Activated CD8-positive, alpha-beta memory T cell treated with anti-CD3 and anti-CD28 coated beads for 4 hours (primary cell): ENCODE data around the gene DENND2D.

ENCODE experiments used
- DNase-seq, 2 donors: peaks; one replicate each; pipeline ENCODE4 v3.0.0-alpha.2; 2020; ENCODE audit warnings: low read depth in 2 of 2

The DENND2D gene, protein sequence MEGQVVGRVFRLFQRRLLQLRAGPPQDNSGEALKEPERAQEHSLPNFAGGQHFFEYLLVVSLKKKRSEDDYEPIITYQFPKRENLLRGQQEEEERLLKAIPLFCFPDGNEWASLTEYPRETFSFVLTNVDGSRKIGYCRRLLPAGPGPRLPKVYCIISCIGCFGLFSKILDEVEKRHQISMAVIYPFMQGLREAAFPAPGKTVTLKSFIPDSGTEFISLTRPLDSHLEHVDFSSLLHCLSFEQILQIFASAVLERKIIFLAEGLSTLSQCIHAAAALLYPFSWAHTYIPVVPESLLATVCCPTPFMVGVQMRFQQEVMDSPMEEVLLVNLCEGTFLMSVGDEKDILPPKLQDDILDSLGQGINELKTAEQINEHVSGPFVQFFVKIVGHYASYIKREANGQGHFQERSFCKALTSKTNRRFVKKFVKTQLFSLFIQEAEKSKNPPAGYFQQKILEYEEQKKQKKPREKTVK

DNA sequence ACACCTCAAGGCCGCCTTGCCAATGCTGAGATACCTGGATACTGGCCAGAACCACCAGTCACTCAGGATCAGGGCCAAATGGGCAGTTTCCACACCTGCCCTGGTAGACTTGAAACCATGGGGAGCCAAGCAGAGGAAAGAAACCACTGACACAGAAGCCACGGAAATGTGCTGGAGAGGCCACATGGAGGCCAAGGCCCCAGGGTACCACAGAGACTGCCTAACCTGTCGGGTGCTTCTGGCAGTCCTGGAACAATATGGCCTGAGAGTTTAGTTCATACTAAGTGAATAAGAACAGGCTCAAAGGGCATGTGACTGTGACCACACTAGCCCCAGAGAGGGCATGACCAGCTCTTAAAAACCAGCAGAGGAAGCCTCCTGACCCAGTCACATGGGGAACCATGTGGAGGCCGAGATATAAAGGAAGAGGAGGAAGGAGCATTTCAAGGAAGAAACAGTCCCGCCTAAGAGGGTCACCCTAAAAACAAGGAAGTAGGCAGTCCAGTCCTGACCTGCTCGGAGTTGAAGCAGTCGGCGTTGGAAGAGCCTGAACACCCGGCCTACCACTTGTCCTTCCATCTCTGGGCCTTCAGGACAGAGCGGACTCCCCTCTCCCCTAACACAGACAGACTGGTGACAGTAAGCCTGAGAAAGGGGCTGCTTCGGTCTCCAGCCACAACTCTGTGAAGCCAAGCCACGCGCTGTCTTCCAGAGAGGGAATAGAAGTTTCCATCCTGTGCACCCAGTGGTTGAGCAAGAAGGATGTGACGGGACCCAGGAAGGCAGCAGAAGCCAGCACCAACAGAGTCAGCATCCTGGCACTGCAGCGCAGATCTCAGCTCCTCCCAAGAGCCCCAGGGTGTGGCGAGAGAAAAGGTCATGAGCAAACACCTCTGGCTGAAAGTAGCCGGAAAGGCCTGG, at the start of gene DENND2D:
DENND2D (minus strand) TSS at position 766 of the 921 bp plus-strand sequence; CDS start at position 579, 187 bp downstream.
- no peak for DNase-seq

DNA sequence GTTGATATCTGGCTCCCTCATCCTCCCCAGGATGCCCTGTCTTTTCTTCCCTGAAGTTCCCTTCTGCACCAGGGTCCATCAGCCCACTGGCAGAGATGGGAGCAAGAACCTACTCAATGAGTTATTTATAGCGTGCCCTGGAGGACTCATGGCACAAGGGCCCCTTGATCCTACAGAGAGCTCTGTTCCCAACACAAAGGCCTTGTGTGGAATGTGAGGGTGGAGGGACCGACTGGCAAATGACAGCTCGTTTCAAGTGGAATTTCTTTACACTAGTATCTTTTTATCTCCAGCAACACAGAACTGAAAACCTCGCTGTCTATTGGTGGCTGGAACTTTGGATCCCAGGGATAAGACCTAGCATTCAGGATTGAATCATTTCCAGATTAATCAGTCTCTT, 49.5 kb upstream of the DENND2D start:
- no peak for DNase-seq

DNA sequence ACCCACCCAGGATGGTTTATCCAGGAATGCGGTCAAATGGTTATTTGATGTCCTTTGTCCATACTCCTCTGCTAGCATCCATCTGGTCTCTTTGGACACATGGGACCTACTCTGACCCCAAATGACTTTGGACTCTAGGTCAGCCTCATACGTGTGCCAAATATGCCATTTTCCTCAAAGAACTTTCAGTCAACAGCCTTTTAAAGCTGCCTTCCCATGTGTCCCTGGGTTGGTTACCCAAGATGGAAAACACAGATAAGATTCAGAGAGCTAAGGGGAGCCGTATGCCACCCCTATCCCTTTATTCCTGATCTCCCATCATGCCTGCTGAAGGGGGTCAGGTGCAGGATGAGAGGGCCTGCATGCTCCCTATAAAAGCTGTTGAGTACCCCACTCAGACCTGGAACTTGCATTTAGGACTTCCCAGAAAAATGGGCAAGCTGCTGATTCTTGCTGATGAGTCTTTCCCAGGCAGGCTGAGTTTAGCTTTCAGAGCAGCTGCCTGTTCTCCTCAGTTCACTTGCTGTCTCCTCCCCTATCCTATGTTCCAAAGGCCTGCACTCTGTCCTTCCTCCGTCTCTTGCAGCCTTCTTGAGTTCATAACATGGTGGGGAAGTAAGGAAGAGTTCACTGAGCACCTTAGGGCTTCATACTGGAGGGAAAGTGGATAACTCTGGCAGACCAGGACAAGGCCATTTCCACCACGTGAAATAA, 46.8 kb upstream of the DENND2D start:
- no peak for DNase-seq

DNA sequence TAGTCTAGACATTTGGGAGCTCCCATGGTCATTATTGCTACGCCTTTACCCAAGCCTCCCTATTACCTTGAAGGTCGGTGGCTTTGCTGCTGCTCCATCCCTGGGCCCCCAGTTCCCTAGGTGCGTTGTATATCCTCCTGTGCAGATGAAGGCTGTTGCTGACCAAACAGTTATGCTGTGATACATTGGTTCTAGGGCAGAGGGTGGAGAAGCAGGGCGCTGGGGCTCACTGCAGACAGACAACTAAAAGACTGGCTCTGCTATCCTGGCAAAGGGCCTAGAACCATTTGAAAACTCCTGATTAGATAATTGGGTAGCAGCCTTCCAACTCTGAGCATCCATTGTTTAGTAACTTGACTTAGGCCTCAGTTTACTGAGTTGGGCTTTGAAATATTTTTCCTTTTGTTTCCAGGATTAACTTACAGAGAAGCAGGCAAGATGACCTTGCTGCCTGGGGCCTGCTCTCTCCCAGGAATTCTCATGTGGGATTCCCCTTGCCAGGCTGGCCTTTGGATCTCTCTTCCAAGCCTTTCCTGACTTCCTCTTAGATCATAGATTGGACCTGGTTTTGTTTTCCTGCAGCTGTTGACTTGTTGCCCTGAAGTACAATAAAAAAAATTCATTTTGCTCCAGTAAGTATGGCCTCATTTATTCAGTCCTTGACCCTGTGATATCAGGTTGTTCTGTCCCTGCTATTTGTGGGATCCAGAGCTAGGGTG, 42.5 kb upstream of the DENND2D start:
- DNase-seq, result no peak

DNA sequence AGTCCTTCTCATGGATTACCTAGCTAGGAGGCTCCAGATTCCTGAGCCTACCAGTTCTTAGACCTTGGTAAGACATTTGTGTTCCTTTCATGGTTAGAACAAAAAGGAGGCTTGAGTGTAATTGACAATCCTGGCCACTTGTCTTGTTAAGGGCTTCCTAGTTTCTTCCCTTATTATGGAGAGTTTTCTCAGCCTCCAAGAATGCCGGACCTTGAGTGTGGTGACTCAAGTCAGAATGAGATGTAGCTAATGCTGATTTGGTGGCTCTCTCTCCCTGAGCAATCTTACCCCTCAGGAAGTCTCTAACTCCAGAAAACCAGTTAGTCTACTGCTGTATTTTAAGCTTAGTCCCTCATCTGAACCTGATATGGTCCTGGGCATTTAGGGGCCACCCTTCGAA, 41.4 kb upstream of the DENND2D start:
- no peak for DNase-seq

DNA sequence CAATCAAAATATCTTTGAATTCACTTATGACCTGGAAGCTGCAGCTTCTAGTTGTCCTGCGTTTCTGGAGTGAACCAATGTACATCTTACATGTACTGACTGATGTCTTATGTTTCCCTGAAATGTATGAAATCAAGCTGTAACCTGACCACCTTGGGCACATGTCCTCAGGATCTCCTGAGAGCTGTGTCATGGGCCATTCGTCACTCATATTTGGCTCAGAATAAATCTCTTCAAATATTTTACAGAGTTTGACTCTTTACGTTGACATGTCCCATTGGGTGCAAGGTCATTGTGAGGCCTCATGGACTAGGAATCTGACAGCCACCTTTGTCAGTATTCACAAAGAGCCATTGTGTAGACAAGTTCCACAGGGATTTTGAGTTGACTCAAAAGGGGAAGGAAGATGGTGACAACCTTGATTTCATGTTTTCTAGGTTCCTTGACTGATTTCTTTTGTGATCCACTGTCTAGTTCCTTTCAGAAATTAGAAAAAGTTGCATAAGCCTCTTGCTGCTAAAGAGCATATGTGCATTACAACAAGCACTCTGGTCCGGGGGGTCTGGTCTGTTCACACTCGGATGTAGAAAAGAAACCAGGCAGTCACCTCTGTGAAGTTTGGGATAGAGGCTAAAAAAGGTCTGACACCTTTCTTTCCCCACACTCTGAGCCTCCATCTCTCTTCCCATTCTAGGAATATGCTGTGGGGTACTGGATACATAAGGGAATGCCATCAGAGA, 37.8 kb upstream of the DENND2D start:
- DNase-seq, result no peak

DNA sequence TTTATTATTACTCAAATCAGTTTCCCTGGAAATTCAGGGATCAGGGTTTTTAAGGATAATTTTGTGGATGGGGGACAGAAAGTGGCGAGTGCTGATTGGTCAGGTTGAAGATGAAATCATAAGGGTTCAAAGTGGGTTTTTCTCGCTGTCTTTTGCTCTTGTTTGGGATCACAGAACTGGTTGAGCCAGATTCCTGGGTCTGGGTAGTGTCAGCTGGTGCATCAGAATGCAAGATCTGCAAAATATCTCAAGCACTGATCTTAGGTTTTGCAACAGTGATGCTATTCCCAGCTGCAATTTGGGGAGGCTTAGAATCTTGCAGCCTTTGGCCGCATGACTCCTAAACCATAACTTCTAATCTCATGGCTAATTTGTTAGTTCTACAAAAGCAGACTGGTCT, 36.4 kb upstream of the DENND2D start:
- no peak for DNase-seq

DNA sequence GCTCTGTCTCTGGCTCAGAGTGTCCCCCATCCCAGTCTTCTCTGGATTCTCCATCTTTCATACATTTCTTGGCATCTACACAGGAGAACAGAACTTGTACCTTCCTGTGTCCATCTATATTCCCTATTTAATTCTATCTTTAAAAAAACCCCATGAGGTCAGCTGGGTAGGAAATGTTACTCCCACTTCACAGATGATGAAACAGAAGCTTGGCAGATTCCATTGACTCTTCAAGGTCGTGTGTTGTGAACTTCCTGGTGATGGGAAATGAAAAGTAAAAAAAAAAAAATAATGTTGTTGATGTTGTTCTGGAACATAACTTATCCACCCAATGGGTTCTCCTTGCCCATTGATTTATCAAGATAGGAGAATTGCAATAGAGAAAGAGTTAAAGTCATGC, 35.9 kb upstream of the DENND2D start:
- no peak for DNase-seq

DNA sequence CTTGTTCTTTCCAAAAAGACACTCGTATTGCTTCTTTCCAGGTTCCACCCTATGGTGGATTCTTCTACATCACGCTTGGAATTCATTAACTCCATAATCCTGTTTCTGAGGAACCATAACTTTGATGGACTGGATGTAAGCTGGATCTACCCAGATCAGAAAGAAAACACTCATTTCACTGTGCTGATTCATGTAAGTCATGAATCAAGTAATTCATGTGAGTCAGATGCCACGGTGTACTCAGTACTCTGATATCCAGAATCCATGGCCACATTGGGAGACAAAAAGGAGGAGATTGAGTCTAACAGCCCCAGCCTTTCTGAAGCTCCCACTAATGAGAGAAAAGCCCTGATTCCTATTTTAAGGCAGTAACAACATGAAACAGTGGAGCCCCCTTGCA, 34.4 kb upstream of the DENND2D start:
- DNase-seq, result no peak

DNA sequence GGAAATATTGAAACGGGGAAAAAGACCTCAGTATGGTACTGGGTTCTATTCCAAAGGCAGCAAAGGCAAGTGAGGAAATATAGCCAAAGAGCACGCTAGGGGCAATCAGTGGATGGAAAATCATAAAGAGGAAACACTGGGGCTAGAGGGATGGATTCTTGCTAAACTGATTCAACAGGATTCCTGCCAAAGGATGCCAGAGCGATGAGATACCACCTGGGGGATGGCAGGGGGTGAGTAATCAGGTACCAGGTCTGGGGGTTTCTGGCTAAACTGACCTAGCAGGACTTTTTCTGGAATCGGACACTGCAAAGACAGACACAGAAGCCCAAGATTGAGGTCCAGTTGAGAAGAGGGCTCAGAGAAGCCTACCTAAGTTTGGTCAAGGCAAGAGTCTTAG, 33.8 kb upstream of the DENND2D start:
- no peak for DNase-seq

DNA sequence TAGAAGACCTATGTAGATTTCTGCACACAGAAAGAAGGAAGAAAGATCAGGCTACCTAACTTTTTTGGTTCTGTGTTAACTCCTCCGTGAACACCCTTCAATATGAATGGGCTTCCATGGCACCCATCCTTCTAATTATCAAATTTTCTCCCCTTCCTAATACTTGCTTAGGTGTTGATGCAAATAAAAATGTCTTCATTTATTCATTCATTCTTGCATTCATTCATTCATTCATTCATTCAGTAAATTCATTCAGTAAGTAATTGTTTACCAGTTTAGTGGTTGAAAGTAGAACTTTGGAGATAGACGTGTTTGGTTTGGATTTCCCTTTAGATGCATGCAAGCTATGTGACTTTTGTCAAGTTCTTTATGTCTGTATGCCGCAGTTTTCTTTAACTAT, 31.7 kb upstream of the DENND2D start:
- DNase-seq, result no peak

DNA sequence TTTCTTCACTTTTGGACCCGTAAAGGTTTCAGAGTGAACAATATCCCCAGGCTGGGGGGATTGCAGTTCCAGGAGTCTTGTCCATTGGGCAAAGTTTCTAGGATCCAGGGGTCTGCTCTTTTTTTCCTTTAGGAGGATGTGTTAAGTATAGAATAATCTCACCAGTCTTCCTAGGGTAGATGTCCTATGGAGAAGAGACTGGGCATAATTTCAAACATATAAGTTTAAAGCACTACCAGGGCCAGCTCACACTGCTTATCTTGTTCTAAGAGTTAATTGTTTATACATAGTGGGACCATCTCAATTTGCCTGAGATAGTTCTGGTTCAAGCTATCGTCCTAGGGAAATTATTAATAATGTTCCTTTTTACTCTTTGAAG, 28.3 kb upstream of the DENND2D start:
- no peak for DNase-seq

DNA sequence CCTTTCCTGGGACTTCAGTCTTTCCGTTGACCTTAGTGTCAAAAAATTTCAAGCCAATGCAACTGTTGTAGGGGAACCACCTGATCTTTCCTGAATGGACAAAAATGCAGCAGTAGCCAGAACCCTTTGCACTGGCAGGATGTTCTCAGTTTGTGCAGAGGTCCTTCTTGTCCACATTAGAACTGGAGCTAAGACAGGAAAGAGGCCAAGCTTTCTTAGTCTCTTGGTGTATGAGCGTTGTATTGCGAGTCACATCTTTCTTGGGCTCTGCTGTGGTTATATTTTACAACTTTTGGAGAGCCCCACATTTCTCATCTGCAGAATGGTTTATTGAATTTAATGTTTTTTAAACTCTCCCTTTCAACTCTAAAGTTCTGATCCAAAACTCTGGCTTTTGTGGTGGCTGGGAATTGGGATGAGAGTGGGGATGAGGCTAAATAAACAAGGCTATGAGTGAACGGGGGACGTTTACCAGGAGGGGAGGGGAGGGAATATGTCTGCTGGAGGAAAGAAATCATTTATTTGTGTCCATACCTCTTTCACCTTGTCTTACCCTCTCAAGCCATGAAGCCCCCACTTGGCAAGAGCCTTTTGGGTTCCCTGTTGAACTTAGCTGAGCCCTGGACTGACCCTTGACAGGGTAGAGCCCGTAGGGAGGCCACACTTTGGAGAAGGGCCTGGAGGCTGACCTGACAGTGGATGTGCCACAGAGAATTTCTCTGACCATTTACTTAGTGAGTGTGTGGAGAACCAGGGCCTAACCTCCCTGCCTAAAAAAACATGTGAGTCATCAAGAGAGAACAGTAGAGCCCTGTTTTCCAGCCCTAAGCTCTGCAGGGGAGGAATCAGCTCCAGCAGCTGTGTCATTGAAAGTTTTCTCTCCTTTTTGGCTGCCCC, 27.7 kb upstream of the DENND2D start:
- no peak for DNase-seq

DNA sequence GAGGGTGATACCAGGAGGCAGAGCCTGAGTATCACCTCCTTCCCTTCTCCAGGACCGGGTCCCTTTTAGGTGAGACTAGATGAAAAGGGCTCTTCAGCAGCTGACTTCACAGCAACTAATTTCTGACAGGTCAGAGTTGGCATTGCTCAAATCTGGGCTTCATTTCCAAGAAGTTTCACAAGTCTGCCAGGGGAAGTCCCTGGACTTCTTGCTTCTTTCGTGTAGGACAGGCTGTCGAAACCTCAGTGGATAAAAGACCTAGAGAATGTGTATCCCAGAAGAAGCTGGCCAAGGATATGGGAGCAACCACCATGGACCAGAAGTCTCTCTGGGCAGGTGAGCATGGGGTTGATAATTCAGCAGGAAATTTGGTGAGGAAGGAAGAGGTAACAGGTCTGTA, 27.0 kb upstream of the DENND2D start, which contains the start of gene CHI3L2:
CHI3L2 (plus strand) TSS at position 280 of the 400 bp plus-strand sequence; CDS start at position 297, 17 bp downstream.
- no peak for DNase-seq

DNA sequence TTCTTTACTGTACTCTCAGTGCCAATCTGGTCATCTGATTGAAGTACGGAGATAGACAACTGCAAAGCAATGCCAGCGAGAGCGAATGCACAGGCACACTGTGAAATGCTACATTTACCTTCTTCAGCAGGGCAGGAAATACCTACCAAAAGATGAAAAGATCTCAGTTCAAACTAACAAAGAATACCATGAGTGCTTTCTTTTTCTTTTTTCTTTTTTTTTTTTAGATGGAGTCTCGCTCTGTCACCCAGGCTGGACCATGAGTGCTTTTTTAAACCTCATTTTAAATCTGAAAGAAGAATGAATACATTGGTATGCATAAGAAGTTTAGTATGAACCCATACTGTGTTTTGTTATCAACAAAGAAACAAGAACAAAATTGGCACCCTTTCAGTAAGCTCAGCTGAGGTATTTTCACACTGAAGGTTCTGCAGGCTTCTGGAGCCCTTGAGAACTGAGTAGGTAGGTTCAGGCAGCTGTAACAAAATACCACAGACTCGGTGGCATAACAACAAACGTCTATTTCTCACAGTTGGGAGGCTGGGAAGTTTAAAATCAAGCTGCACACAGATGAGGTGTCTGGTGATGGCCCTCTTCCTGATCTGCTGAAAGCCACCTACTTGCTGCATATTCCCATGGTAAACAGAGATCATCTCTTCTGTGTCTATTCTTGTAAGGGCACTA, 25.4 kb upstream of the DENND2D start:
- DNase-seq, result no peak

DNA sequence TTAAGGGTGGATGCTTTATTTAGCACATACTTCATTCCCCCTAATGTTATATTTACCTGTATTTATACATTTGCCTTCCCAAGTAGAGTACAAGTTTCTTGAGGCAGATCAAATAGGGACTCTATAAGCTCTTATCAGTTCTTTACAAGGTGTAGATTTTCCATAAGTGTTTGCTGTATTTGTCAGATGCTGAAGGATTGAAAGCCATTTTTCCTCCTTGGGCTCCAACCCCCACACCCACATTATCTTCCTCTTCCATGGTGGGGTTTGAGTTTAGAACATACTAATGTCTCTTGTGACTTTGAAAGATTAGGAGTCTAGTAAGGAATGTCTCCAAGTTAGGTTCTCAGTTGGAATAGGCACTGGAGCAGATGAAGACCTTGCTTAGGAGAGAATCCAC, 24.6 kb upstream of the DENND2D start:
- no peak for DNase-seq

DNA sequence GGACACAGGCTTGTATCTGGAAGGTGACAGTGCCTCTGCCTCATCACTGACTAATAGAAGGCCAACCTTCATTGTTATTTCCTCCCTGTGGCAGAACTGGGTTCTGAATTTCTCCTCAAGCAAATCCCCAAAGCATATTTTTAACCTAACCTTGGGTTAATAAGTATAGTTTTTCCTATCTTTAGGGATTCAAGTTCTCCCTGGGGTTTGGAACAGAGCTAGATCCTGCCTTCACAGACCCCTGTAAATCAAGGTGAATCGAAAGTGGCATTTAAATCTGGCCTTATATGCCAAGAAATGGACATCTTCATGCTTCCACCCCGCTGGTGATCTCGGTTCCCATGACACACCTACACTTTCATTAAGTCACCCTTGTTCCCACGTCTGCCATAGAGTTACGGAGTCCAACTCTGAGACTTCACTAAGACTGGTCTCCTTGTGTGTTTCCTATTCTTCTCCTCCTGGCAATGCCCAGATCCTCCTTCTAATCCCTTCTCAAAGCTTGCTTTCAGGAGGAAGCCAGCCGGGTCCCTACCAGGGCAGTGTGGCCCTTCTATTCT, 22.8 kb upstream of the DENND2D start:
- no peak for DNase-seq

DNA sequence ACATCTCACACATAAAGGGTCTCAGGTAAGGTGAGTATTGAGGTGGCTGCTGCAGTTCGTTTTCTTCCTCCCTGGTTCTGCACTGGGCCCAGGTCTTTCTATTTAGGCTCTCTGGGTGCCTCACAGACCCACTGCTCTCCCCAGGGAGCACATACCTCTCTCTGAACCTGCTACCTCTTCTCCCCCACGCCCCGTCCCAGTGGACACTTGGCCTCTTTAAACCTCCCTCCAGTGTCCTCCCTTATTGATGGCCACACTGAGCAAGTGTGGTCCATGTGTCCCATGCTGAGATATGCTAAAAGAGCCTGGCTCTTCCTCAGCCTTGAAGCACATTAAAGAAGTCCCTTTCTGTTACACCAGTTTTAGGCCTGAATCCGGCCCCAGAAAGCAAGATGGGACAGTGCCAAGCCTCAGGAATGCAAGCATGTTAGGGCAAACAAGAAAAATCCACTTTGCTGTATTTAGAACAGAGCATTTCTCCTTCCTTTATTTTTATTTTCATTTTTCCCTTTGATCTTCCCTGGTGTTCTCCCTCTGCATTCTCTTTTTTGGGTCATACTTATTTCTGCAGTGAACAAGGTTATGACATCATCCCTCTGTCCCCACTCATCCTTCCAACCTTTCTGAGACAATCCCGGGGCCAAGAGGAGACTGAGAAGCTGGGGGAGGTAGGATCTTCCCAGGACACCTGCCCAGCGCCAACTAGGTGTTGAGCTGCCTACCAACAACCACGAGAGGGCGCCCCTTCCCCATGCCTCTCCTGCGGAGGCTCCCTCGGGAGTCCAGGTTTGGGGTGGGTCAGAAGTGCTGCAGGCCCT, 22.1 kb upstream of the DENND2D start:
- no peak for DNase-seq
